Transverse colon (tissue), 4 donors: ENCODE measurements around the gene AGK.

Experiments
- POLR2A ChIP-seq: fragments of 450-650 bp; IDR thresholded peaks from one replicate; pipeline ENCODE4 v1.6.1; 2016; ENCODE audit warnings: antibody characterized with exemption, mild to moderate bottlenecking, moderate library complexity
- POLR2AphosphoS5 ChIP-seq, 3 donors: sonication (generic); formaldehyde crosslinking; IDR thresholded peaks; one replicate each; pipeline ENCODE4 v1.6.1; 2016; ENCODE audit warnings: antibody characterized with exemption in 3 of 3
- TF ChIP-seq, protein P1 (sequence below), 5 experiments: fragments of 200-600 bp in 3 of 5; fragments of 450-650 bp in 2 of 5; sonication (generic) in 3 of 5; IDR thresholded peaks; 1 replicate in 2 of 5; 2 replicates in 3 of 5; pipeline ENCODE4 v1.5.1; 2016 to 2017; ENCODE audit warnings: antibody characterized with exemption in 5 of 5, inconsistent platforms in 3 of 5, mild to moderate bottlenecking in 2 of 5, moderate library complexity in 1 of 5

DNA sequence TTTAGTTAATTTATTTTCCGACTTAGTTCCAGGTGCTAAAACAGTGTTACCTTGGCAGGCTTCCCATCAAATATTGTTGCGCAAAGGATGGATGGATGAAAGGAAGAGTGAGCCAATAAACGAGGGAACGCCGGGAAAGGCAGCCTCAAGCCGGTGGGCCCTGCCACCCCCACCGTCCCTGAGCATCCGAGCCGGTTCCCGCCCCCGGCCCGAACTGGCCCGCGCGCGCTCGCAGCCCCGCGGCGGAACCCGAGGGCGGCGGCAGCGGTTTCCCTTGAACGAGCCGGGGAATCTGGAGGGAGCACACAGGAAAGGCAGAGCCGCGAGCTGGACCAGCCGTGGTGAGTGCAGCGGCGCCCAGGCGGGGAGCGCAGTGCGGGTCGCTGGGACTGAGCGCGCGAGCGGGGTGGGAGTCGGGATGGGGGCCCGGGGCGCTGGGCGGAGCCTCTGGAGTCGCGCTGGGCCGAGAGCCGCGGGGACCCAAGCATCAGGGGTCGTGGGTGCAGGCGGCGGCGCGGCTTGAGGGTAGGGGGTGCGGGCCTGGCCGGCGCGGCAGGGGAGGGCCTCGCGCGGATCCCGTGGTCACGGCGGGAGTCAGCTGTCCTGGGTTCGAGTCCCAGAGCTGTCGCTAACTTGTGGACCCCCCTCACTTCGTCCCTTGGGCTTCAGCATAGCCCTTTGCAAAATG is at the start of gene AGK:
- TF ChIP-seq, protein P1, sequence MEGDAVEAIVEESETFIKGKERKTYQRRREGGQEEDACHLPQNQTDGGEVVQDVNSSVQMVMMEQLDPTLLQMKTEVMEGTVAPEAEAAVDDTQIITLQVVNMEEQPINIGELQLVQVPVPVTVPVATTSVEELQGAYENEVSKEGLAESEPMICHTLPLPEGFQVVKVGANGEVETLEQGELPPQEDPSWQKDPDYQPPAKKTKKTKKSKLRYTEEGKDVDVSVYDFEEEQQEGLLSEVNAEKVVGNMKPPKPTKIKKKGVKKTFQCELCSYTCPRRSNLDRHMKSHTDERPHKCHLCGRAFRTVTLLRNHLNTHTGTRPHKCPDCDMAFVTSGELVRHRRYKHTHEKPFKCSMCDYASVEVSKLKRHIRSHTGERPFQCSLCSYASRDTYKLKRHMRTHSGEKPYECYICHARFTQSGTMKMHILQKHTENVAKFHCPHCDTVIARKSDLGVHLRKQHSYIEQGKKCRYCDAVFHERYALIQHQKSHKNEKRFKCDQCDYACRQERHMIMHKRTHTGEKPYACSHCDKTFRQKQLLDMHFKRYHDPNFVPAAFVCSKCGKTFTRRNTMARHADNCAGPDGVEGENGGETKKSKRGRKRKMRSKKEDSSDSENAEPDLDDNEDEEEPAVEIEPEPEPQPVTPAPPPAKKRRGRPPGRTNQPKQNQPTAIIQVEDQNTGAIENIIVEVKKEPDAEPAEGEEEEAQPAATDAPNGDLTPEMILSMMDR (IDR thresholded peaks at IDR 0.05), result no peak
- TF ChIP-seq POLR2A, result peak; percentile 14
- TF ChIP-seq POLR2AphosphoS5 (IDR thresholded peaks at IDR 0.05), result peak; percentile 18 to 62 (median 51)
